Ramos (cell line): Measurements from ENCODE around the gene TMEM234.

Experiments
- in situ Hi-C: fragments of 300-500 bp; cut with MboI; formaldehyde crosslinking; loops from one replicate; pipeline ENCODE4 v1.14.3; 2022; ENCODE audit warnings: low sequenced_read_pairs; ENCODE audit not compliant: unreplicated experiment

Gene TMEM234

GRCh38 chr1:32240140-32240951, 18.2 kb upstream of the TMEM234 start:
- in situ Hi-C loops = no loop called here

GRCh38 chr1:32239790-32240139, 17.6 kb upstream of the TMEM234 start:
- in situ Hi-C loops = no loop called here

- in situ Hi-C loops = no loop called here
Observed at GRCh38 chr1:32239337-32239736, 17.2 kb upstream of the TMEM234 start.

GRCh38 chr1:32234792-32235191, 12.6 kb upstream of the TMEM234 start:
- in situ Hi-C loops = no loop called here

GRCh38 chr1:32232558-32233304, 10.6 kb upstream of the TMEM234 start:
- in situ Hi-C loops = no loop called here

GRCh38 chr1:32231843-32232432, 9.8 kb upstream of the TMEM234 start:
- in situ Hi-C loops = no loop called here

- in situ Hi-C loops = no loop called here
Observed at GRCh38 chr1:32228771-32229170, 6.6 kb upstream of the TMEM234 start.

- in situ Hi-C loops = no loop called here
Observed at GRCh38 chr1:32224285-32224684, 2.1 kb upstream of the TMEM234 start.

GRCh38 chr1:32223683-32224082, 1.5 kb upstream of the TMEM234 start:
- in situ Hi-C loops = no loop called here

GRCh38 chr1:32221581-32221979, 573 bp downstream of the TMEM234 start:
- in situ Hi-C loops = no loop called here

GRCh38 chr1:32220746-32221580, 1.2 kb downstream of the TMEM234 start:
- in situ Hi-C loops = no loop called here

- in situ Hi-C loops = loop anchor here (5.0 to 10.0 kb wide), 2 partner anchors 106 to 193 kb away; no protein-coding TSS in a partner anchor
Observed at GRCh38 chr1:32219022-32219421, 3.1 kb downstream of the TMEM234 start.

GRCh38 chr1:32216566-32216965, 5.6 kb downstream of the TMEM234 start:
- in situ Hi-C loops = loop anchor here (5.0 to 10.0 kb wide), 2 partner anchors 108 to 196 kb away; no protein-coding TSS in a partner anchor

GRCh38 chr1:32215629-32216480, 6.3 kb downstream of the TMEM234 start:
- in situ Hi-C loops = loop anchor here (5.0 to 10.0 kb wide), 2 partner anchors 109 to 196 kb away; no protein-coding TSS in a partner anchor

- in situ Hi-C loops = no loop called here
Observed at GRCh38 chr1:32208891-32209328, 13.2 kb downstream of the TMEM234 start, which contains the start of gene DCDC2B. Gene DCDC2B (plus strand): TSS chr1:32209089. CDS start chr1:32209094, 5 bp downstream.

- in situ Hi-C loops = no loop called here
Observed at GRCh38 chr1:32208469-32208868, 13.7 kb downstream of the TMEM234 start.

- in situ Hi-C loops = no loop called here
Observed at GRCh38 chr1:32205401-32206370, 16.5 kb downstream of the TMEM234 start, which contains the start of gene IQCC. Gene IQCC (plus strand): TSS chr1:32205671. CDS start chr1:32205682, 11 bp downstream.

GRCh38 chr1:32204943-32205361, 17.2 kb downstream of the TMEM234 start:
- in situ Hi-C loops = no loop called here
